Natural killer cell (primary cell): ENCODE results near the gene NTM. TPM values are rescaled to one million over a fixed set of nuclear protein-coding genes. Genes with fewer than 3 reads are reported as not detected.

Source experiments
- ATAC-seq, 3 donors: fragments of 150-1000 bp in 2 of 3; fragments of 200-7000 bp in 1 of 3; cut with Tn5 transposase; 1 replicate in 1 of 3; 2 replicates in 2 of 3; pipeline ENCODE4 v1.10.0; 2021; ENCODE audit warnings: mild to moderate bottlenecking in 2 of 3, moderate library complexity in 2 of 3
- DNase-seq, 2 donors: peaks; one replicate each; pipeline versions ENCODE4 v3.0.0 to v3.0.0-alpha.2; 2013 to 2021; ENCODE audit warnings: mixed read lengths in 1 of 2
- H3K27ac ChIP-seq: one replicate; pipeline ENCODE4 v1.5.1; 2013; ENCODE audit warnings: mild to moderate bottlenecking, low read length
- H3K27me3 ChIP-seq: one replicate; pipeline ENCODE4 v1.6.1; 2013; ENCODE audit warnings: low read length; ENCODE audit not compliant: control insufficient read depth, insufficient read depth
- H3K36me3 ChIP-seq: one replicate; pipeline ENCODE4 v1.6.1; 2013; ENCODE audit warnings: low read length; ENCODE audit not compliant: control insufficient read depth, insufficient read depth
- H3K4me1 ChIP-seq: one replicate; pipeline ENCODE4 v1.6.1; 2013; ENCODE audit warnings: low read length; ENCODE audit not compliant: control insufficient read depth, insufficient read depth
- H3K4me3 ChIP-seq: one replicate; pipeline ENCODE4 v1.5.1; 2013; ENCODE audit warnings: low read length
- H3K9me3 ChIP-seq: one replicate; pipeline ENCODE4 v1.6.1; 2013; ENCODE audit warnings: low read length; ENCODE audit not compliant: control insufficient read depth, insufficient read depth
- H3K27ac Mint-ChIP-seq, 2 donors: one replicate each; pipeline ENCODE4 v1.8.0; 2022; ENCODE audit warnings: mild to moderate bottlenecking in 2 of 2, mixed read lengths in 2 of 2, moderate library complexity in 1 of 2
- H3K27me3 Mint-ChIP-seq, 2 donors: one replicate each; pipeline ENCODE4 v1.8.0; 2022; ENCODE audit warnings: low read depth in 2 of 2, mixed read lengths in 2 of 2
- H3K36me3 Mint-ChIP-seq: one replicate; pipeline ENCODE4 v1.8.0; 2022; ENCODE audit warnings: mixed read lengths
- H3K4me1 Mint-ChIP-seq, 2 donors: one replicate each; pipeline ENCODE4 v1.8.0; 2022; ENCODE audit warnings: mixed read lengths in 2 of 2
- H3K4me3 Mint-ChIP-seq: one replicate; pipeline ENCODE4 v1.8.0; 2022; ENCODE audit warnings: mild to moderate bottlenecking, moderate library complexity, mixed read lengths
- H3K9me3 Mint-ChIP-seq, 2 donors: one replicate each; pipeline ENCODE4 v1.8.0; 2022; ENCODE audit warnings: mixed read lengths in 2 of 2
- CTCF ChIP-seq: fragments of 200-600 bp; IDR thresholded peaks from one replicate; pipeline ENCODE4 v1.8.0; 2022; ENCODE audit warnings: antibody characterized with exemption
- WGBS: methylation state at CpG from one replicate; pipeline ENCODE4 v1.1.7; 2013; ENCODE audit warnings: missing lambda C conversion rate; ENCODE audit not compliant: insufficient coverage; 5-methylcytosine and 5-hydroxymethylcytosine counted together
- intact Hi-C: fragments of 100-400 bp; cut with micrococcal nuclease; formaldehyde crosslinking; loops from one replicate; pipeline ENCODE4 v1.14.2; 2022
- total RNA-seq, 4 donors: library from RNA; stranded (reverse); fragments of 120-200 nt in 1 of 4; gene quantifications; one replicate each; pipeline versions ENCODE4 v1.2.3 to v1.2.4, GENCODE V29; 2013 to 2022

The NTM gene
- total RNA-seq, 3 donors from 2014 or later (not counting 1 experiment from before 2014, with no cell fraction given) = not detected

GRCh38 chr11:131354251-131354701 is 16.1 kb upstream of the NTM start:
- DNase-seq (no peak), ATAC-seq (no peak)
- no peaks in the 10 kb centered on the region for H3K36me3 ChIP-seq
- no peak overlapping the region for H3K27ac Mint-ChIP-seq
- peaks cover 0 to 2% of the 10 kb centered on the region in 2 donors for H3K27me3 Mint-ChIP-seq
- H3K4me3 ChIP-seq = no peak overlapping the region
- peaks cover 0 to 3% of the 10 kb centered on the region in 2 donors for H3K9me3 Mint-ChIP-seq
- H3K4me1 ChIP-seq = no peaks in the 10 kb centered on the region
- no peaks in the 10 kb centered on the region for H3K9me3 ChIP-seq
- H3K4me3 Mint-ChIP-seq = no peak overlapping the region
- H3K27ac ChIP-seq = no peak overlapping the region
- no peaks in the 10 kb centered on the region for H3K27me3 ChIP-seq
- intact Hi-C loops = no loop called here
- no peak for TF ChIP-seq CTCF
- no peaks in the 10 kb centered on the region for H3K36me3 Mint-ChIP-seq
- no peaks in the 10 kb centered on the region for H3K4me1 Mint-ChIP-seq
- 75% methylated on average over 4 of the region's 5 CpGs for WGBS

DNA sequence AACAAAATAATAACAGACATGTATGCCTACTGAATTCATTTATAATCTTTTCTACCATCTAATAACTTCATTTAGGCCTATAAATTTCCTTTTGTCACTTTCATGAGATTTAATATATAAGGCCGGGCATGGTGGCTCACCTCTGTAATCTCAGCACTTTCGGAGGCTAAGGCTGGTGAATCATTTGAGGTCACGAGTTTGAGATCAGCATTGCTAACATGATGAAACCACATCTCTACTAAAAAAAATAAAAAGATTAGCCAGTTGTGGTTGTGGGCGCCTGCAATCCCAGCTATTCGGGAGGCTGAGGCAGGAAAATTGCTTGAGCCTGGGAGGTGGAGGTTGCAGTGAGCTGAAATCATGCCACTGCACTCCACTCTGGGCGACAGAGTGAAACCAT is 14.2 kb upstream of the NTM start:
- H3K36me3 ChIP-seq = no peaks in the 10 kb centered on the region
- WGBS = 91% methylated on average over 5 of the region's 6 CpGs
- DNase-seq (no peak), ATAC-seq (no peak)
- Mint-ChIP-seq H3K4me3 (no peak overlapping the region), H3K27ac (no peak overlapping the region), H3K36me3 (no peaks in the 10 kb centered on the region), H3K27me3 (peaks cover 0 to 2% of the 10 kb centered on the region in 2 donors), H3K9me3 (peaks cover 0 to 3% of the 10 kb centered on the region in 2 donors), H3K4me1 (no peaks in the 10 kb centered on the region)
- H3K4me1 ChIP-seq = no peaks in the 10 kb centered on the region
- H3K9me3 ChIP-seq = no peaks in the 10 kb centered on the region
- intact Hi-C loops = no loop called here
- no peak overlapping the region for H3K4me3 ChIP-seq
- no peaks in the 10 kb centered on the region for H3K27me3 ChIP-seq
- TF ChIP-seq CTCF = no peak
- H3K27ac ChIP-seq = no peak overlapping the region

DNA sequence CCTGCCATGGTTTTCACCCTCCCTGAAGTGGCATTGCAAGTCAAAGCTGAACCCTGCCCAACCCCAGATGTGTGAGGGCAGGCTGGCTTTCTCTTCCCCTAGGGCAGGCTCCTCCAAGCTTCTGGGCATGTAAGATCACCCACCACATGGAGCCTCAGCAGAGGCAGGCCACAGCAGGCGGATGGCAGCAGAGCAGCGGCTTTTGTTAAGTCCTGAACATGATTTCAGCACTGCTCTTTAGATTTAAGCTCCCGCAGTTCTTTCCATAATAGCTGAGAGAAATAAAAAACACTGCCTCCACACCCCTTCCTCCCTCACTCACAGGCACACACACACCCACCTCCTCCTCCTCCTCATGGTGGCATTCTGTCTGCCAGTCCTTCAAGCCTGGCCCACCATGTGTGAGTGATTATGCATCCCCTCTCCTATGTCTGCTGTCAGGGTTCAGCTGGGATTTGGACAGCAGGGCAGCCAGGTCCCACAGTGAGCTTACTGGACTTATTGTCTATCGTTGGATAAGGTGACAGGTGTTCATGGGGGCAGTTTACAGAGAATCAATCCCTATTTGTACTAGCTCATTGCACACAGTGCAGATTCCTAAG is 5.0 kb upstream of the NTM start:
- no peak overlapping the region for H3K4me3 ChIP-seq
- no peaks in the 10 kb centered on the region for H3K36me3 ChIP-seq
- peaks cover 0 to 3% of the 10 kb centered on the region in 2 donors for H3K27me3 Mint-ChIP-seq
- H3K27ac ChIP-seq = no peak overlapping the region
- no peaks in the 10 kb centered on the region for H3K27me3 ChIP-seq
- H3K27ac Mint-ChIP-seq = no peak overlapping the region
- DNase-seq (no peak), ATAC-seq (no peak)
- TF ChIP-seq CTCF = no peak
- no peaks in the 10 kb centered on the region for H3K9me3 ChIP-seq
- WGBS = 80% methylated on average over 4 of the region's 4 CpGs
- no peaks in the 10 kb centered on the region for H3K4me1 Mint-ChIP-seq
- no peaks in the 10 kb centered on the region for H3K4me1 ChIP-seq
- H3K4me3 Mint-ChIP-seq = no peak overlapping the region
- no peaks in the 10 kb centered on the region for H3K36me3 Mint-ChIP-seq
- intact Hi-C loops = no loop called here
- no peaks in the 10 kb centered on the region for H3K9me3 Mint-ChIP-seq
